Measurements from ENCODE around the gene SLC38A10. TPM values are rescaled to one million over a fixed set of nuclear protein-coding genes. Genes with fewer than 3 reads are reported as not detected.

SLC38A10 gene
- total RNA-seq, 1 donor from 2014 or later, result 120 TPM

GRCh38 chr17:81329927-81330883 lies 35.1 kb upstream of the SLC38A10 start:
- no peak for DNase-seq (ENCODE audit: extremely low spot score, unreplicated experiment)
- Mint-ChIP-seq H3K27ac (ENCODE audit: unreplicated experiment) (peak overlapping the region; percentile 62), H3K4me3 (ENCODE audit: unreplicated experiment) (no peak overlapping the region), H3K4me1 (ENCODE audit: unreplicated experiment) (peaks cover 43% of the 10 kb centered on the region), H3K36me3 (ENCODE audit: unreplicated experiment) (no peaks in the 10 kb centered on the region), H3K27me3 (ENCODE audit: unreplicated experiment) (peaks cover 7% of the 10 kb centered on the region), H3K9me3 (ENCODE audit: unreplicated experiment) (no peaks in the 10 kb centered on the region)
- TF ChIP-seq CTCF (IDR thresholded peaks at IDR 0.05), result no peak

DNA sequence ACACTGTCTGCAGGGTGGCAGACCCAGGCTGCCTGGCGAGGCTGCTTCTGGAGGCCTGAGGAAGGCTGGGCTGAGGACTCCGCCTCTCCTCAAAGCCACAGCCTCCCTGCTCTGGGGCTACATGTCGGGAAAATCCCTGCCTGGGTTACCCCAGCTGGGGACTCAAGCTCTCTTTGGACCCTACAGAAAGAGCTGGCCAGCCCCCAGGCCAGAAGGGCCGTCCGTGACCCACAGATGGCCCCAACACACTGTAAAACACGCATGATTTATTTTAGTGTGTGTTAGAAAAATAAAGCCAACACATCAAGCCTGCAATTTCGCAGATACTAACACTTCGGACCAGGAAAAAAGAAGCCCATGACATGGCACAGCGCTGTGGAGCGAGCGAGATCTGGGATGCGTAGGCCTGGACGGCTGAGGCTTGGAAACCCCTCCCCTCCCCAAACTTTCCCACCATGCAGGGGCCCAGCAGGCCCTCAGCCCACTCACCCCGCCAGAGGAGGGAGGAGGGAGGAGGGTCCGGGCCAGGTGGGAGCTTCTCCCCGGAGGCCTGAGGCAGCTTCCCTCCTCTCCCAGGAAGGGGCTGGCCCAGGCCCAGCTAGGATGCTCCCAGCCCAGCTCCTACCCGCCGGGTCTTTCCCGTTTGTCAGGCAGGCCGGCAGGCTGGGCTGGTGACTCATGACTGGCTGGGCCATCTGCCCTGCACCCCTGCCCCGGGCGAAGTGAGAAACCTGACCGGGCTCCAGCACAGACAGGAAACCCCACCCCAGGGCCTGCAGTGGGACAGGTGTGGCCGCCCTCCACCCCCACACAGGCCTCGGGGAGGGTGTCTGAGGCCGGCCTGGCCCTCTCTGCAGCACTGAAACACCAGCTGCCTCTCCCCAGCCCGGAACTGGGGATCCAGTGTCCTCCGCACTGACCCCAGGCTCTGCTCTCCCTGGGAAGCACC lies 34.1 kb upstream of the SLC38A10 start:
- peaks cover 43% of the 10 kb centered on the region for H3K4me1 Mint-ChIP-seq (ENCODE audit: unreplicated experiment)
- no peak for TF ChIP-seq CTCF (IDR thresholded peaks at IDR 0.05)
- no peaks in the 10 kb centered on the region for H3K36me3 Mint-ChIP-seq (ENCODE audit: unreplicated experiment)
- no peak overlapping the region for H3K4me3 Mint-ChIP-seq (ENCODE audit: unreplicated experiment)
- H3K27ac Mint-ChIP-seq (ENCODE audit: unreplicated experiment), result peak overlapping the region; percentile 88
- peak; percentile 95 for DNase-seq (ENCODE audit: extremely low spot score, unreplicated experiment)
- peaks cover 7% of the 10 kb centered on the region for H3K27me3 Mint-ChIP-seq (ENCODE audit: unreplicated experiment)
- H3K9me3 Mint-ChIP-seq (ENCODE audit: unreplicated experiment), result no peaks in the 10 kb centered on the region

DNA sequence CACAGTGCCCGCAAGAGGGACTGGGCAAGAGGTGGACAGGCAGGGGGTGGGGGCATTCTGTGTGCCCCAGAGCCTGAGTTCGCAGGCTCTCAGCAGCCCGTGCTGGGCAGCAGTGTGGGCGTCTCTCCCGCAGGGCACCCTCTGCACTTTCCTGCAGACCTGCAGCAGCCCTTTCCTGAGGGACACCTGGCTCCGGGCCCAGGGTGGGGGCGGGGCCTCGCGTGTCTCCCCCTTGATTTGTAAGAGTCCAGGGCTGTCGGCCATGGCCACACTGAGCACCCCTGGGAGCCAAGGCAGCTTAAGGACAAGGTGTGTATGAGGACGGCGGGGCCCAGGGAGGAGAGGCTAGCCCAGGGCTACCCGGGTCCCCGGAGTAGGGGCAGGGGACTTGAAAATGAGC lies 33.4 kb upstream of the SLC38A10 start:
- DNase-seq (ENCODE audit: extremely low spot score, unreplicated experiment), result no peak
- no peak overlapping the region for H3K4me3 Mint-ChIP-seq (ENCODE audit: unreplicated experiment)
- peaks cover 7% of the 10 kb centered on the region for H3K27me3 Mint-ChIP-seq (ENCODE audit: unreplicated experiment)
- H3K4me1 Mint-ChIP-seq (ENCODE audit: unreplicated experiment), result peaks cover 41% of the 10 kb centered on the region
- no peak for TF ChIP-seq CTCF (IDR thresholded peaks at IDR 0.05)
- H3K9me3 Mint-ChIP-seq (ENCODE audit: unreplicated experiment), result no peaks in the 10 kb centered on the region
- H3K36me3 Mint-ChIP-seq (ENCODE audit: unreplicated experiment), result no peaks in the 10 kb centered on the region
- peak overlapping the region; percentile 88 for H3K27ac Mint-ChIP-seq (ENCODE audit: unreplicated experiment)

- H3K4me1 Mint-ChIP-seq (ENCODE audit: unreplicated experiment), result peaks cover 35% of the 10 kb centered on the region
- H3K4me3 Mint-ChIP-seq (ENCODE audit: unreplicated experiment), result no peak overlapping the region
- no peaks in the 10 kb centered on the region for H3K9me3 Mint-ChIP-seq (ENCODE audit: unreplicated experiment)
- no peaks in the 10 kb centered on the region for H3K27me3 Mint-ChIP-seq (ENCODE audit: unreplicated experiment)
- H3K36me3 Mint-ChIP-seq (ENCODE audit: unreplicated experiment), result no peaks in the 10 kb centered on the region
- H3K27ac Mint-ChIP-seq (ENCODE audit: unreplicated experiment), result no peak overlapping the region
- DNase-seq (ENCODE audit: extremely low spot score, unreplicated experiment), result no peak
- TF ChIP-seq CTCF (IDR thresholded peaks at IDR 0.05), result no peak
These were observed 30.7 kb upstream of the SLC38A10 start for GRCh38 chr17:81325714-81326358.

All from osteocyte (in vitro differentiated cells).